NCI-H1417 treated with DMSO at 0.1 percent for 48 hours (cell line): ENCODE results near the gene GPC3.

ENCODE experiments used
- DNase-seq: peaks from one replicate; lab custom pipeline; 2025; lab: John Stamatoyannopoulos, UW

GPC3 gene

GRCh38 chrX:133513123-133513522, 472.3 kb downstream of the GPC3 start:
- no peak for DNase-seq

DNA sequence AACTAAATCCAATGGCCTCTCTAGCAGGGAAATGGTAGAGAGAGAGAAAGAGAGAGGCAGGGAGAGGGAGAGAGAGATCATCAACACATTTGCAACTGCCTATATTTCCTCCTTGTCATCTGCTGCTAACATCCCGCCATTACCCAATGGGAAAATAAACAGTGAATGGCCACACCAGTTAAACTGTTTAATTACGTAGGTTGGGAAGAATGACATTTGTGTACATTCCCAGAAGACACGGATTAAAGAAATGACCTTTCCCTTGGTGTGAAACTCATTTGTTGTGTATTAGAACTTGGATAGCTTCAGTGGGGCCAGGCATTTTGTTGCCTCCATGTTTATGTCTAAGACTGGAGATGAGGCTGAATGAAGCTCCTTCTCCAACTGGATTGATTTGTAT, 474.4 kb downstream of the GPC3 start:
- no peak for DNase-seq

DNA sequence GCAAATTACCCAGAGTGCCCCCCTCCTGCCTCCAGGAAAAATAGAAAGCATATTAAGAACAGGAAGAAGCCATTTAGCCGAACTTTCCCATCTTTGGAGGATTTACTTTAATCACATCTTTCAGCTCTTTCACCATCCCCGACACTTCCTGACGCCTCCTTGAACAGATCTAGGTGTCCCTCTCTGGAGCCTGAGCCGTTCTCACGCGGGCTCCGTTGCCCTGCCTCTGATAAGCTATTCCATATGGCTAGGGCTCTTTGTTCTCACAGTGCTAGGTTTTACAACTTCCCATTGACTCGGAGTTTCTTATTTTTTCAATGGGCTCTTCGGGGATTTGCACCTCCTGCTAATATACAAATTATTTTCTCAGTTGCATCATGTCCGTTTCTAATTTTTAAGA, 488.0 kb downstream of the GPC3 start:
- DNase-seq = no peak

GRCh38 chrX:133495464-133496391, 489.7 kb downstream of the GPC3 start:
- no peak for DNase-seq

- DNase-seq = no peak
These were observed 492.0 kb downstream of the GPC3 start for GRCh38 chrX:133493366-133493765.

- DNase-seq = no peak
These were observed 494.4 kb downstream of the GPC3 start for GRCh38 chrX:133490955-133491354.
